Activated T-helper 9 cell treated with anti-CD3 and anti-CD28 coated beads, Interleukin-2, amount 50 U/mL, for 16 hours (primary cell): ENCODE data around the gene BICC1.

Source experiments
- DNase-seq: peaks from one replicate; pipeline ENCODE4 v3.0.0-alpha.2; 2020; ENCODE audit warnings: low read depth

BICC1 gene

DNA sequence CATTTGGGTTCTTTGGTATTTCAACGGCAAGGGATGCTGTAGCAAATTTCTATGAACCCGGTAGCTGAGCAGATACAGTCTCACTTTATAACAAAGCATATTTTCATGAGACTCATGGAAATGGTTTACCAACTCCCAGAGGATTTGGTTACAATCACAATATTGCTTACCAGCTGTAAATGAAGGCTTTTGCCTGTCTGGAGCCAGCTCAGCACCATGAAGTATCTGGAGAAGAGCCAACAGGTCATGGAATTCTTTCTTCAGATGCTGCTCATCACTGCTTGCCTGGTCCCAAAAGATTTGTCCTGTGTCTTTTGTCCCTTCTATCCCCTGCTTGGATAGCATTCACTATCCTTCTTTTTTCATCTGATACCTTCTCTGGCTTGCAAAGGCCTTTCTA lies 346.9 kb downstream of the BICC1 start:
- no peak for DNase-seq

DNA sequence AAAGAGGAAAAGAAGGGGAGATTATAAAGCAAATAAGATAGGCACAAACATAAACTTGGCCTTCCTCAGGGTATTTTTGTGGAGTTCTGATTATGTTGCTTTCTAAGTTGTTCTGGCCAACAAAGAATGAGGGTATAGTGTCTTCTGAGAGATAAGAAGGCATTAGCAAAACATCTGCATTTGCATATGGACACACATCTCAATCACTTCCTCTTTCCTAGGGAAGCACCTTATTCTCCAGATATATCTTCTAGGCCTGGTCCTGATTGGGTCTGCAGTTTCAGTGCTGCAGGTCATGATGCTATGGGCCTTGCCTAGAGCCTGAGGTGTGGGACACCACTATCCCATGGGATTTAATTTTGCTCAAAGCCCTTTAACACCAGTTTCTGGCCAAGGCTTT lies 355.0 kb downstream of the BICC1 start:
- no peak for DNase-seq

DNA sequence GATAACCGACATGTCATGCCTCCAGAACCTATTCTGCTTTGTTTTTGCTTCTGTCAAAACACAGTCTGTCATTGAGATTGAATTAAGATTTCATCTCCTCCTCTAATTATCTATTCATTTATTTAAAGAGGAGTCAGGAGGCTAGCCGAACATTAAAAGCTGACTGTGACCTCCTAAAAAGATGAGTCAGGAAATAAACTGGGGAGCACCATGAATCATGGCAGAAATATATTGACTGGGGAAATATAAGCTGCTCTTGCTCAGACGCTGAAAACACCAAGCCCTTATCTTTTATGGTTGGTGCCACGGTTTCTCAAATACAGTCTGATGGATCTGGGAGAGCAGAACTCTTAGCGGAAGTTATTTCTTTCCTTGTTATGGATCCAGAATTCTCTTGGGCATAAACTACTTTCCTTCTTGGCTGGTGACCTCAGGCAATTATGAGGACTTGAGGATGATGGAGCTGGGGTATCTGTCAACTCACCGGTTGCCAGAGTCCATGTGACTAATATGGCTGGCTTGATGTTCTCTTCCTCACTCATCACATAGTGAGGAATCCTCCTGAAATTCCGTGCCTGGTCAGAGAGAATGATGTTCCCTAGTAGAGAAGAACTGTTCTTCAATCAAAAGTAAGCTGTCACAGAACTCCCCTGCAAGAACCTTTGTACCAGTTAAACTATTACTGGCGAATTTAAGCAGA lies 356.2 kb downstream of the BICC1 start:
- DNase-seq, result no peak

DNA sequence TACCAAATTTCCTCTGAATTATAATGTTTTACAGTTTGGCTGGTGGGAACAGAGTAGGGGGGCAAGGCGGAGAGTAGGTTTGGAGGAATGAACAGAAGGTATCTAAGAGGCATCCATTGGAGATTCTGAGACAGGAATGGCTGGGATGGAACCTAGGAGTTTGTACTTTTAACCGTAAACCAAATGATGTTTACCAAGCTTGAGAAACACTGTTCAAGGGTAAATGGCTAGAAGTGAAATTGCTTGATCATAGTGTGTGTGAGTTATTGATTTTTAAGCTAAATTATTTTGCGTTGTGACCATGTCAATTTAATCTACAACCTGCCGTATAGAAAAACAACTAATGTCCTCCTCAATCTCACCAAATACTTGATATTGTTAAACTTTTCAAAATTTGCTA lies 357.4 kb downstream of the BICC1 start:
- no peak for DNase-seq

DNA sequence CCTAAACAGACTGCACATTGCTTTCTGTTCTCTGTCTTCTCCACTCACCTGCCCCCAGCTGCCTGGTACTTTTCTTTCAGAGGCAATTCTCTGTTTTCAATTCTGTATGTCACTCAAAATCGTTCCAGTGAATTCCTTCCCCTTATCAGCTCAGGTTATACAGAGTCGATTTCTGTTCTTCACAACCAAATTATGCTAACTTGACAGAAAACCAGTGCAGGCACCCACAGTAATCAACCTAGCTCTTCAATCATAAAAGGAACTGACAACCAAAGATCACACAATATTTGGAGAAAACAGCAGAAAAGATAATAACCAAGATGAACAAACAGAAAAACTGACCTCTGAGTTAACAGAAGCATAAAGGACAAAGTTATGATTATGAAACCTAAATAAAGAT lies 360.5 kb downstream of the BICC1 start:
- no peak for DNase-seq
